ENCODE measurements around the gene GATD1. TPM values are rescaled to one million over a fixed set of nuclear protein-coding genes. Genes with fewer than 3 reads are reported as not detected.

Gene GATD1
- total and polyA plus RNA-seq, 2 donors (not counting 1 experiment from before 2014, with no cell fraction given), result 62.4 to 70.0 TPM

DNA sequence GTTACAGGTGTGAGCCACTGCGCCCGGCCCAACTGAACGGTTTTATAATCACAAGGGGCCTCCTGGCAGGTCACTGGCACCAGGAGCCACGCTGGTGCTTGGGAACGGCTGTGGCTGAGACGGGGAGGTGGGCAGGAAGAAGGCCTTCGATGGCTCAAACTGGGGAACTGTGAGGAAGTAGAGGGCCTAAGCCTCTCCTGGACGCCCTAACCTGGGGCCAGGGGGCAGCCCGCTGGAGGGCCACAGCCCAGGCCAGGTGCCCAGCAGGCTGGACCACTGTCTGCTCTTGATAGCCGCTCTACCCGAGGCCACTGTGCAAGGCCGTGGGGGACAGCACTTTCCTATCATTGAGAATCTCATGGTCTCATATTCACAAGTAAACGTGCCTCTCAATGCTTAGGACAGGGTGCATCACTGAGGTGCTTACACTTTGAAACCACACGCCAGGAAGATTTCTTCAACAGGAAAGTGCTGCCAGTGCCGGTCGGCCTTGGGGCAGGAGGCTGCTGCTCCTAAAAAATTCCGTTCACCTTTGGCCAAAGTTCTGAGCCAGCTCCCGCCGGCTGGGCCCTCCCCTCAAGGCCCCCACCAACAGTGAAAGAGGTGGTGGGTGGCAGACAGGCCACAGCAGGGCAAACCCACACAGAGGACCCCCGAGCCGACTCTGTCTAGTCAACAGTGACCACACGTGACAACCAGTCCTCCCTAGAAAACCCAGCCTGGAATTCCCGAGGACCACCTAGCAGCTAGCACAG is 7.2 kb downstream of the GATD1 start:
- H3K9me3 ChIP-seq (ENCODE audit: control extremely low read depth in 1 of 3, control insufficient read depth in 2 of 3, insufficient read depth in 1 of 3, low read length in 2 of 3), result no peaks in the 10 kb centered on the region
- H3K9me3 Mint-ChIP-seq (ENCODE audit: insufficient read depth), result no peaks in the 10 kb centered on the region
- H3K4me1 ChIP-seq (ENCODE audit: control insufficient read depth in 2 of 2, insufficient read depth in 2 of 2, low read length in 2 of 2), result no peaks in the 10 kb centered on the region
- DNase-seq, result no peak
- H3K4me3 ChIP-seq (ENCODE audit: control extremely low read depth in 1 of 5, extremely low read depth in 1 of 5, insufficient read depth in 1 of 5, low read depth in 2 of 5, low read length in 4 of 5), result no peak overlapping the region
- ChIA-PET CTCF (interaction anchor here (0.5 kb wide), 1 partner anchor 181 kb away, joined by 4 read pairs; no protein-coding TSS in a partner anchor), POLR2A (no interaction called here)
- intact Hi-C loops (cut with micrococcal nuclease), result no loop called here
- H3K27me3 ChIP-seq (replicated peaks in 1 of 4; ENCODE audit: control extremely low read depth in 1 of 4, control insufficient read depth in 3 of 4, insufficient read depth in 4 of 4, low read length in 3 of 4), result no peaks in the 10 kb centered on the region
- TF ChIP-seq, protein P1, sequence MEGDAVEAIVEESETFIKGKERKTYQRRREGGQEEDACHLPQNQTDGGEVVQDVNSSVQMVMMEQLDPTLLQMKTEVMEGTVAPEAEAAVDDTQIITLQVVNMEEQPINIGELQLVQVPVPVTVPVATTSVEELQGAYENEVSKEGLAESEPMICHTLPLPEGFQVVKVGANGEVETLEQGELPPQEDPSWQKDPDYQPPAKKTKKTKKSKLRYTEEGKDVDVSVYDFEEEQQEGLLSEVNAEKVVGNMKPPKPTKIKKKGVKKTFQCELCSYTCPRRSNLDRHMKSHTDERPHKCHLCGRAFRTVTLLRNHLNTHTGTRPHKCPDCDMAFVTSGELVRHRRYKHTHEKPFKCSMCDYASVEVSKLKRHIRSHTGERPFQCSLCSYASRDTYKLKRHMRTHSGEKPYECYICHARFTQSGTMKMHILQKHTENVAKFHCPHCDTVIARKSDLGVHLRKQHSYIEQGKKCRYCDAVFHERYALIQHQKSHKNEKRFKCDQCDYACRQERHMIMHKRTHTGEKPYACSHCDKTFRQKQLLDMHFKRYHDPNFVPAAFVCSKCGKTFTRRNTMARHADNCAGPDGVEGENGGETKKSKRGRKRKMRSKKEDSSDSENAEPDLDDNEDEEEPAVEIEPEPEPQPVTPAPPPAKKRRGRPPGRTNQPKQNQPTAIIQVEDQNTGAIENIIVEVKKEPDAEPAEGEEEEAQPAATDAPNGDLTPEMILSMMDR (IDR thresholded peaks at IDR 0.05), result no peak
- TF ChIP-seq EZH2 (IDR thresholded peaks at IDR 0.05; ENCODE audit: borderline replicate concordance, insufficient read depth, low read depth, low read length, poor library complexity, severe bottlenecking), result no peak
- H3K27me3 Mint-ChIP-seq, result no peaks in the 10 kb centered on the region
- H3K27ac Mint-ChIP-seq, result no peak overlapping the region
- no peak overlapping the region for H2AFZ ChIP-seq (ENCODE audit: insufficient read depth, low read depth, low read length, poor library complexity, severe bottlenecking)
- H4K20me1 ChIP-seq (ENCODE audit: control insufficient read depth, insufficient read depth, low read length, poor library complexity, severe bottlenecking), result peaks cover 27% of the 10 kb centered on the region
- no peak overlapping the region for H3K9ac ChIP-seq (ENCODE audit: low read length)
- peaks cover 27% of the 10 kb centered on the region for H3K79me2 ChIP-seq (ENCODE audit: control insufficient read depth, insufficient read depth, low read length)
- H3K36me3 ChIP-seq (replicated peaks in 1 of 2; ENCODE audit: control extremely low read depth in 1 of 2, control insufficient read depth in 1 of 2, extremely low read depth in 1 of 2, insufficient read depth in 2 of 2, low read length in 1 of 2), result peaks cover 0 to 27% of the 10 kb centered on the region in 2 experiments
- peaks cover 3% of the 10 kb centered on the region for H3K4me1 Mint-ChIP-seq
- H3K27ac ChIP-seq (ENCODE audit: low read length in 2 of 2), result no peak overlapping the region
- H3K4me3 Mint-ChIP-seq, result no peak overlapping the region
- 91% methylated on average over 21 of the region's 23 CpGs for WGBS (ENCODE audit: insufficient coverage)
- no peak overlapping the region for H3K4me2 ChIP-seq (replicated peaks; ENCODE audit: low read depth, low read length, poor library complexity, severe bottlenecking)
- no peak for ATAC-seq (ENCODE audit: low read depth)

DNA sequence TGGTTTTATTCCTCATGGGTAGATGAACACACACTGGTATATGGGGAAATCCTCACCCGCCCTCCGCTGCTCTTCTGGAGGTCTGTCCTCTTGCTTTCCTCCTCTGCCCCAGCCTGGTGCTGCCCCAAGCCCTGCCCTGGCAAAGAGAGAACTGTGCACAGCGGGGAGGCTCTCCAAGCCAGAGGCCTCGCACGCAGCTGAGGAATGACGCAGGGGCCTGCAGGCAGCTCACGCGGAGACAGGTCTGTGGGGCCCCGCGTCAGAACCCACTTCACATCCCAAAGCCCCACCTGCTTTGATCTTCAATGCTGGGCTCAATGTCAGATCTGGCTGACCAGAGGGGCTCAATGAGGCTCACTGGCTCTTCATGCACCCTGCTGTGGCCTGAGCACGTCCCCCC is 10.0 kb downstream of the GATD1 start:
- Mint-ChIP-seq H3K4me3 (no peak overlapping the region), H3K27me3 (no peaks in the 10 kb centered on the region), H3K27ac (no peak overlapping the region), H3K4me1 (peaks cover 2% of the 10 kb centered on the region), H3K9me3 (ENCODE audit: insufficient read depth) (no peaks in the 10 kb centered on the region)
- Histone ChIP-seq H4K20me1 (ENCODE audit: control insufficient read depth, insufficient read depth, low read length, poor library complexity, severe bottlenecking) (peaks cover 16% of the 10 kb centered on the region), H3K4me3 (ENCODE audit: control extremely low read depth in 1 of 5, extremely low read depth in 1 of 5, insufficient read depth in 1 of 5, low read depth in 2 of 5, low read length in 4 of 5) (no peak overlapping the region), H3K4me2 (replicated peaks; ENCODE audit: low read depth, low read length, poor library complexity, severe bottlenecking) (no peak overlapping the region), H2AFZ (ENCODE audit: insufficient read depth, low read depth, low read length, poor library complexity, severe bottlenecking) (no peak overlapping the region), H3K27me3 (replicated peaks in 1 of 4; ENCODE audit: control extremely low read depth in 1 of 4, control insufficient read depth in 3 of 4, insufficient read depth in 4 of 4, low read length in 3 of 4) (no peaks in the 10 kb centered on the region), H3K4me1 (ENCODE audit: control insufficient read depth in 2 of 2, insufficient read depth in 2 of 2, low read length in 2 of 2) (no peaks in the 10 kb centered on the region), H3K36me3 (replicated peaks in 1 of 2; ENCODE audit: control extremely low read depth in 1 of 2, control insufficient read depth in 1 of 2, extremely low read depth in 1 of 2, insufficient read depth in 2 of 2, low read length in 1 of 2) (peaks cover 0 to 42% of the 10 kb centered on the region in 2 experiments), H3K79me2 (ENCODE audit: control insufficient read depth, insufficient read depth, low read length) (no peaks in the 10 kb centered on the region), H3K27ac (ENCODE audit: low read length in 2 of 2) (no peak overlapping the region), H3K9me3 (ENCODE audit: control extremely low read depth in 1 of 3, control insufficient read depth in 2 of 3, insufficient read depth in 1 of 3, low read length in 2 of 3) (no peaks in the 10 kb centered on the region), H3K9ac (ENCODE audit: low read length) (no peak overlapping the region)
- ATAC-seq (ENCODE audit: low read depth) (no peak), DNase-seq (no peak)
- POLR2A ChIA-PET, result no interaction called here
- CTCF ChIA-PET, result no interaction called here
- intact Hi-C loops (cut with micrococcal nuclease), result no loop called here
- WGBS (ENCODE audit: insufficient coverage), result 97% methylated on average over 10 of the region's 11 CpGs
- no peak for TF ChIP-seq EZH2 (IDR thresholded peaks at IDR 0.05; ENCODE audit: borderline replicate concordance, insufficient read depth, low read depth, low read length, poor library complexity, severe bottlenecking)
- TF ChIP-seq, protein P1 (IDR thresholded peaks at IDR 0.05), result no peak
